GM19467 (cell line): ENCODE measurements around the gene GRID2.
"Not testable (repeated sequence)": the region's sequence is repeated elsewhere in the genome, so short reads cannot be mapped to it uniquely, and the experiment has no call there.

ENCODE experiments used
- ATAC-seq: cut with Tn5 transposase; IDR thresholded peaks from one replicate; pipeline ENCODE4 v1.9.1; 2021; ENCODE audit warnings: mild to moderate bottlenecking, moderate library complexity; ENCODE audit not compliant: unreplicated experiment

The GRID2 gene

GRCh38 chr4:92305148-92305877, 1.5 kb downstream of the GRID2 start:
- no peak for ATAC-seq

GRCh38 chr4:92305878-92306520, 2.2 kb downstream of the GRID2 start:
- no peak for ATAC-seq

- ATAC-seq: no peak
These were observed 3.4 kb downstream of the GRID2 start for GRCh38 chr4:92307181-92307580.

- no peak for ATAC-seq
These were observed 4.1 kb downstream of the GRID2 start for GRCh38 chr4:92307866-92308265.

- ATAC-seq: no peak
These were observed 13.3 kb downstream of the GRID2 start for GRCh38 chr4:92317047-92317446.

GRCh38 chr4:92328095-92328494, 24.3 kb downstream of the GRID2 start:
- no peak for ATAC-seq

- ATAC-seq: no peak
These were observed 29.2 kb downstream of the GRID2 start for GRCh38 chr4:92333016-92333415.

- ATAC-seq: no peak
These were observed 31.1 kb downstream of the GRID2 start for GRCh38 chr4:92334716-92335350.

- no peak for ATAC-seq
These were observed 35.9 kb downstream of the GRID2 start for GRCh38 chr4:92339676-92340075.

- no peak for ATAC-seq
These were observed 40.5 kb downstream of the GRID2 start for GRCh38 chr4:92344216-92344615.

- no peak for ATAC-seq
These were observed 42.5 kb downstream of the GRID2 start for GRCh38 chr4:92346289-92346688.

GRCh38 chr4:92357966-92358365, 54.2 kb downstream of the GRID2 start:
- ATAC-seq: no peak

GRCh38 chr4:92359491-92359890, 55.7 kb downstream of the GRID2 start:
- no peak for ATAC-seq

GRCh38 chr4:92362028-92362427, 58.3 kb downstream of the GRID2 start:
- ATAC-seq: no peak

GRCh38 chr4:92368653-92369052, 64.9 kb downstream of the GRID2 start:
- no peak for ATAC-seq

- no peak for ATAC-seq
These were observed 77.8 kb downstream of the GRID2 start for GRCh38 chr4:92381616-92382015.

- ATAC-seq: no peak
These were observed 78.4 kb downstream of the GRID2 start for GRCh38 chr4:92382128-92382527.

GRCh38 chr4:92387459-92388069, 83.8 kb downstream of the GRID2 start:
- peak; percentile 85 for ATAC-seq

- no peak for ATAC-seq
These were observed 95.3 kb downstream of the GRID2 start for GRCh38 chr4:92399032-92399431.

GRCh38 chr4:92403525-92403924, 99.8 kb downstream of the GRID2 start:
- not testable (repeated sequence) for ATAC-seq

GRCh38 chr4:92406488-92406887, 102.7 kb downstream of the GRID2 start:
- no peak for ATAC-seq

- peak; percentile 74 for ATAC-seq
These were observed 118.2 kb downstream of the GRID2 start for GRCh38 chr4:92421920-92422319.
